Chondrocyte (in vitro differentiated cells): Measurements from ENCODE around the gene CRHR1. TPM values are rescaled to one million over a fixed set of nuclear protein-coding genes. Genes with fewer than 3 reads are reported as not detected.

Experiments
- DNase-seq: peaks from one replicate; pipeline ENCODE4 v3.0.0; 2021; ENCODE audit warnings: mixed read lengths, low spot score
- H3K27ac Mint-ChIP-seq: one replicate; pipeline ENCODE4 v1.8.0; 2021; ENCODE audit warnings: mild to moderate bottlenecking, moderate library complexity, mixed read lengths; ENCODE audit not compliant: unreplicated experiment
- H3K27me3 Mint-ChIP-seq: 2 replicates; pipeline ENCODE4 v1.8.0; 2021; ENCODE audit warnings: low read depth, mixed read lengths
- H3K36me3 Mint-ChIP-seq: 2 replicates; pipeline ENCODE4 v1.8.0; 2021; ENCODE audit warnings: low read depth, mixed read lengths
- H3K4me1 Mint-ChIP-seq: 2 replicates; pipeline ENCODE4 v1.8.0; 2021; ENCODE audit warnings: low read depth, mild to moderate bottlenecking, mixed read lengths
- H3K4me3 Mint-ChIP-seq: one replicate; pipeline ENCODE4 v1.8.0; 2021; ENCODE audit warnings: mild to moderate bottlenecking, moderate library complexity, mixed read lengths; ENCODE audit not compliant: unreplicated experiment
- H3K9me3 Mint-ChIP-seq: 2 replicates; pipeline ENCODE4 v1.8.0; 2021; ENCODE audit warnings: low read depth, mixed read lengths
- total RNA-seq: library from RNA; stranded (reverse); gene quantifications from 3 replicates; pipeline ENCODE4 v1.2.1, GENCODE V29; 2021
- TF ChIP-seq, protein P1 (sequence below): fragments of 200-600 bp; sonication (generic); IDR thresholded peaks from 2 replicates; pipeline ENCODE4 v1.5.0; 2021; ENCODE audit warnings: antibody characterized with exemption, mild to moderate bottlenecking, moderate library complexity

The CRHR1 gene
- total RNA-seq, 1 donor from 2014 or later = not detected

DNA sequence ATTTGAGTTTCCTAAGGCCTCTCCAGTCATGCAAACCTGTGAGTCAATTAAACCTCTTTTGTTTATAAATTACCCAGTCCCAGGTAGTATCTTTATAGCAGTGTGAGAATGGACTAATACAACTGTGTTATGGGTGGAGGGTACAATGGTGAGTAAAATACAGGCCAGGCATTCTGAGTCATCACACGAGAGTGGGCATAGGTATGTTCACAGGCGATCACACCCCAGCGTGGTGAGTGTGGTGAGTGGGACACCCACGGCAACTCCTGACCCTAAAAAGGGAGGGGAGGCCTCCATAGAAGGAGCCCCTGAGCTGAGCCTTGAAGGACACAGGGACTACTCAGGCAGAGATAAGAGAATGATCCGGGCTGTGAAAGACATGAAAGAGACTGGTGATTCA is 87.6 kb downstream of the CRHR1 start:
- peaks cover 10% of the 10 kb centered on the region for H3K4me1 Mint-ChIP-seq
- DNase-seq = no peak

GRCh38 chr17:45873728-45874127 is 89.6 kb downstream of the CRHR1 start:
- TF ChIP-seq, protein P1, sequence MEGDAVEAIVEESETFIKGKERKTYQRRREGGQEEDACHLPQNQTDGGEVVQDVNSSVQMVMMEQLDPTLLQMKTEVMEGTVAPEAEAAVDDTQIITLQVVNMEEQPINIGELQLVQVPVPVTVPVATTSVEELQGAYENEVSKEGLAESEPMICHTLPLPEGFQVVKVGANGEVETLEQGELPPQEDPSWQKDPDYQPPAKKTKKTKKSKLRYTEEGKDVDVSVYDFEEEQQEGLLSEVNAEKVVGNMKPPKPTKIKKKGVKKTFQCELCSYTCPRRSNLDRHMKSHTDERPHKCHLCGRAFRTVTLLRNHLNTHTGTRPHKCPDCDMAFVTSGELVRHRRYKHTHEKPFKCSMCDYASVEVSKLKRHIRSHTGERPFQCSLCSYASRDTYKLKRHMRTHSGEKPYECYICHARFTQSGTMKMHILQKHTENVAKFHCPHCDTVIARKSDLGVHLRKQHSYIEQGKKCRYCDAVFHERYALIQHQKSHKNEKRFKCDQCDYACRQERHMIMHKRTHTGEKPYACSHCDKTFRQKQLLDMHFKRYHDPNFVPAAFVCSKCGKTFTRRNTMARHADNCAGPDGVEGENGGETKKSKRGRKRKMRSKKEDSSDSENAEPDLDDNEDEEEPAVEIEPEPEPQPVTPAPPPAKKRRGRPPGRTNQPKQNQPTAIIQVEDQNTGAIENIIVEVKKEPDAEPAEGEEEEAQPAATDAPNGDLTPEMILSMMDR = no peak
- Mint-ChIP-seq H3K9me3 (peaks cover 2% of the 10 kb centered on the region), H3K27ac (no peak overlapping the region), H3K36me3 (no peaks in the 10 kb centered on the region), H3K27me3 (peaks cover 16% of the 10 kb centered on the region), H3K4me1 (peaks cover 10% of the 10 kb centered on the region), H3K4me3 (no peak overlapping the region)
- no peak for DNase-seq

More for the DNA sequence above, 87.6 kb downstream of the CRHR1 start:
- Mint-ChIP-seq H3K36me3 (no peaks in the 10 kb centered on the region), H3K27ac (no peak overlapping the region), H3K9me3 (no peaks in the 10 kb centered on the region), H3K27me3 (peaks cover 7% of the 10 kb centered on the region), H3K4me3 (no peak overlapping the region)
- TF ChIP-seq, protein P1 = no peak

- H3K36me3 Mint-ChIP-seq = no peaks in the 10 kb centered on the region
- H3K4me3 Mint-ChIP-seq = no peak overlapping the region
- no peak overlapping the region for H3K27ac Mint-ChIP-seq
- TF ChIP-seq, protein P1 = no peak
- no peak for DNase-seq
- peaks cover 2% of the 10 kb centered on the region for H3K9me3 Mint-ChIP-seq
- peaks cover 16% of the 10 kb centered on the region for H3K27me3 Mint-ChIP-seq
- peaks cover 10% of the 10 kb centered on the region for H3K4me1 Mint-ChIP-seq
Measured at GRCh38 chr17:45874151-45874550, 90.0 kb downstream of the CRHR1 start.

DNA sequence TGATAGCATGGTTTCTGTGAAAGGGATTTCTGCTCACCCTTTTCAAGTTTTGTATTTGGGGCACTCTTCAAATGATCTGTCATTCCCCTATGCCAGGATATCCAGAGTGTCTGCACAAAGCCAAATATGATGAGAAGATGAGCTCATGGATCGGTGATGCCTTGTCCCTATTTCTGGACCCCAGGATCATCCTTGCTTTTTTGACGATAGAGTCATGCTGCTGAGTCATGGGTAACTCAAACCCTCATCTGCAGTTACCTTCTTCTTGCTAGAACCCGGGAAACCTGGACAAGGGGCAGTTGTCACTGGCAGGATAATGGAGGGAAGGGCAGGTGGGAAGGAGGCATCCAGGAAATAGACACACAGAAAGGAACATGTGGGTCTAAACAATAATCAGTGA is 92.4 kb downstream of the CRHR1 start:
- DNase-seq = no peak
- Mint-ChIP-seq H3K36me3 (no peaks in the 10 kb centered on the region), H3K4me1 (peaks cover 4% of the 10 kb centered on the region), H3K27ac (no peak overlapping the region), H3K4me3 (no peak overlapping the region), H3K27me3 (peaks cover 20% of the 10 kb centered on the region), H3K9me3 (peaks cover 2% of the 10 kb centered on the region)
- TF ChIP-seq, protein P1 = no peak

- Mint-ChIP-seq H3K27ac (no peak overlapping the region), H3K36me3 (no peaks in the 10 kb centered on the region), H3K27me3 (peaks cover 23% of the 10 kb centered on the region), H3K9me3 (peaks cover 2% of the 10 kb centered on the region), H3K4me1 (peaks cover 4% of the 10 kb centered on the region), H3K4me3 (no peak overlapping the region)
- TF ChIP-seq, protein P1 = no peak
- no peak for DNase-seq
Measured at GRCh38 chr17:45877467-45877866, 93.3 kb downstream of the CRHR1 start.
